NCI-H2227 treated with DMSO at 0.1 percent for 48 hours (cell line): Measurements from ENCODE around the gene OXT.

ENCODE experiments used
- DNase-seq: peaks from one replicate; lab custom pipeline; 2025; lab: John Stamatoyannopoulos, UW

The OXT gene

GRCh38 chr20:3085571-3086072 lies 14.2 kb downstream of the OXT start:
- no peak for DNase-seq

- DNase-seq: no peak
These were observed 16.6 kb downstream of the OXT start for GRCh38 chr20:3088031-3088430.

GRCh38 chr20:3090565-3090964 lies 19.1 kb downstream of the OXT start:
- DNase-seq: no peak

- DNase-seq: no peak
These were observed 21.4 kb downstream of the OXT start for GRCh38 chr20:3092611-3093379.

GRCh38 chr20:3093861-3094361 lies 22.5 kb downstream of the OXT start:
- DNase-seq: no peak

GRCh38 chr20:3094848-3095629 lies 23.6 kb downstream of the OXT start:
- DNase-seq: no peak

- no peak for DNase-seq
These were observed 29.1 kb downstream of the OXT start for GRCh38 chr20:3100480-3100879.

- no peak for DNase-seq
These were observed 29.8 kb downstream of the OXT start for GRCh38 chr20:3101251-3101650.

- DNase-seq: no peak
These were observed 30.5 kb downstream of the OXT start for GRCh38 chr20:3101737-3102574.

GRCh38 chr20:3102575-3103368 lies 31.4 kb downstream of the OXT start:
- no peak for DNase-seq

GRCh38 chr20:3103369-3104032 lies 32.1 kb downstream of the OXT start:
- DNase-seq: no peak

- no peak for DNase-seq
These were observed 34.1 kb downstream of the OXT start for GRCh38 chr20:3105256-3106137.

GRCh38 chr20:3106185-3106584 lies 34.8 kb downstream of the OXT start:
- no peak for DNase-seq

GRCh38 chr20:3106658-3107463 lies 35.4 kb downstream of the OXT start:
- DNase-seq: no peak

GRCh38 chr20:3107464-3108025 lies 36.1 kb downstream of the OXT start:
- no peak for DNase-seq

GRCh38 chr20:3109350-3110302 lies 38.2 kb downstream of the OXT start:
- DNase-seq: no peak

- DNase-seq: no peak
These were observed 40.1 kb downstream of the OXT start for GRCh38 chr20:3111507-3111906.
